ENCODE measurements around the gene TMEM63C. TPM values are rescaled to one million over a fixed set of nuclear protein-coding genes. Genes with fewer than 3 reads are reported as not detected.

Gene TMEM63C, protein sequence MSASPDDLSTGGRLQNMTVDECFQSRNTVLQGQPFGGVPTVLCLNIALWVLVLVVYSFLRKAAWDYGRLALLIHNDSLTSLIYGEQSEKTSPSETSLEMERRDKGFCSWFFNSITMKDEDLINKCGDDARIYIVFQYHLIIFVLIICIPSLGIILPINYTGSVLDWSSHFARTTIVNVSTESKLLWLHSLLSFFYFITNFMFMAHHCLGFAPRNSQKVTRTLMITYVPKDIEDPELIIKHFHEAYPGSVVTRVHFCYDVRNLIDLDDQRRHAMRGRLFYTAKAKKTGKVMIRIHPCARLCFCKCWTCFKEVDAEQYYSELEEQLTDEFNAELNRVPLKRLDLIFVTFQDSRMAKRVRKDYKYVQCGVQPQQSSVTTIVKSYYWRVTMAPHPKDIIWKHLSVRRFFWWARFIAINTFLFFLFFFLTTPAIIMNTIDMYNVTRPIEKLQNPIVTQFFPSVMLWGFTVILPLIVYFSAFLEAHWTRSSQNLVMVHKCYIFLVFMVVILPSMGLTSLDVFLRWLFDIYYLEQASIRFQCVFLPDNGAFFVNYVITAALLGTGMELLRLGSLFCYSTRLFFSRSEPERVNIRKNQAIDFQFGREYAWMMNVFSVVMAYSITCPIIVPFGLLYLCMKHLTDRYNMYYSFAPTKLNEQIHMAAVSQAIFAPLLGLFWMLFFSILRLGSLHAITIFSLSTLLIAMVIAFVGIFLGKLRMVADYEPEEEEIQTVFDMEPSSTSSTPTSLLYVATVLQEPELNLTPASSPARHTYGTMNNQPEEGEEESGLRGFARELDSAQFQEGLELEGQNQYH
- total RNA-seq: not detected in 2 replicates
- polyA plus RNA-seq: not detected in 2 replicates
- polyA plus RNA-seq (2011; cell fraction: cytosol; rRNA removed): not detected in 2 replicates
- polyA plus RNA-seq (2011; cell fraction: nucleus; rRNA removed): not detected in 2 replicates
- polyA plus RNA-seq (2012): not detected in 2 replicates
- polyA minus RNA-seq: not detected in 2 replicates
- polyA minus RNA-seq (2011; cell fraction: cytosol; rRNA and poly(A)+ RNA removed): not detected
- not detected in 2 replicates for polyA minus RNA-seq (2011; cell fraction: nucleus; rRNA and poly(A)+ RNA removed)
- not detected for Bru-seq, nascent RNA
- not detected for BruChase-seq, experiment 1, labeled RNA remaining after a 6-hour chase
- BruChase-seq, experiment 2, labeled RNA remaining after a 2-hour chase: not detected
- long read RNA-seq: 0 reads

DNA sequence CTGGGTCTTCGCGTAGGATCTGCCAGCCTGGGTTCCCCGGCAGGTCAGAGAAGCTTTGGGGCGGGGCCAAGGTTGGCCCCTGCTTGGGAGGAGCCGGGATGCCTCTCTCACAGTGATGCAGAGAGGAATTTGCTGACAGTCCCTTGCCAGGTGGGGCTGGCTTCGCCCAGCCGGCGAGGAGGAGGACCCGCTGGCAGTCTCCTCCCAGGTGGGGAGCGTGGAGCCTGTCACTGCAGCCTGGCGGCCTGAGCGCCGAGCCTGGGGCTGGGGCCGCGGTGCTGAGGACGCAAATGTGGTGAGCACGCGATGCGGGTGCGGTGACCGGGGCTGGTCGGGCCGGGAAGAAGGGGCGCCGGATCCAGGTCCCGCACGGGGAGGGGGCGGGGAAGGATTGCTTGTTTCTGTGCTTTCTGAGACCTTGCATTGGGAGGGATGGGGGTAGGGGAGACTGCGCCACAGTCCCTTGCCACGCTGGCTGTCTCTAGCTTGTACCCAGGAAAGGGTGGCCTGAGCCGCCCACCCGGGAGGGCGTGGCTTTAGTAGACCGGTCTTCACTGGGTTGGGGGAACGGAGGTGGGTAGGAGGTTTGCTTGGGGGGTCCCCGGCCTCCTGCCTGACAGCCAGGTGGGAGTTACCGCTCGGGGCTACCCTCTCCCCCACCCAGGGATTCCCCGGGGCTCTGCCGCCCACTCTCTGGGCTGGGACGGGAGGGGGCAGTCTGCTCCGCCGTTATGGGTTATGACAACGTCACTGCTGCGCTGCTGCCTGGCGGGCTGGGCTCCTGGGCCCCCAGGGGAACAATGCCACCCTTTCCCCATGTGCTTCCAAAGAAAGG, at the start of gene TMEM63C:
TMEM63C (plus strand) TSS at position 196 of the 835 bp plus-strand sequence. CDS start 37,016 bp downstream, outside the sequence.
- Histone ChIP-seq H3K27ac (ENCODE audit: insufficient read depth, low read depth, low read length) (no peak within 1 kb of the TSS), H3K9me3 (replicated peaks; ENCODE audit: control insufficient read depth, insufficient read depth, low read length) (no peaks in the 10 kb centered on the region), H3K4me3 (replicated peaks in 1 of 3; ENCODE audit: insufficient read depth in 1 of 3, low read depth in 1 of 3, low read length in 3 of 3) (no peak within 1 kb of the TSS), H3K4me1 (ENCODE audit: control insufficient read depth, extremely low read depth, insufficient read depth, low read length) (no peaks in the 10 kb centered on the region), H2AFZ (ENCODE audit: low read depth, low read length) (no peak within 1 kb of the TSS), H3K9ac (replicated peaks; ENCODE audit: extremely low read depth, insufficient read depth, low read length) (no peak within 1 kb of the TSS), H3K4me2 (ENCODE audit: insufficient read depth, low read length) (no peak within 1 kb of the TSS), H3K27me3 (ENCODE audit: control insufficient read depth in 2 of 2, insufficient read depth in 2 of 2, low read length in 2 of 2) (peaks cover 5 to 15% of the 10 kb centered on the region in 2 experiments), H3K9me1 (replicated peaks; ENCODE audit: control insufficient read depth, extremely low read depth, insufficient read depth, low read length) (no peaks in the 10 kb centered on the region), H3K36me3 (ENCODE audit: control insufficient read depth in 2 of 2, extremely low read depth in 1 of 2, insufficient read depth in 2 of 2, low read length in 2 of 2) (no peaks in the 10 kb centered on the region), H4K20me1 (replicated peaks; ENCODE audit: control insufficient read depth, extremely low read depth, insufficient read depth, low read length) (no peaks in the 10 kb centered on the region), H3K79me2 (ENCODE audit: control insufficient read depth, insufficient read depth, low read length) (no peaks in the 10 kb centered on the region)
- intact Hi-C loops (cut with micrococcal nuclease): no loop called here
- ChIA-PET POLR2A (no interaction called here), CTCF (no interaction called here)
- dilution Hi-C loops (cut with MboI; ENCODE audit: extremely low pct_ligation_motif_present, low sequenced_read_pairs): no loop called here
- DNase-seq (ENCODE audit: low read depth, low spot score) (no peak), FAIRE-seq (no peak)
- TF ChIP-seq, protein P1, sequence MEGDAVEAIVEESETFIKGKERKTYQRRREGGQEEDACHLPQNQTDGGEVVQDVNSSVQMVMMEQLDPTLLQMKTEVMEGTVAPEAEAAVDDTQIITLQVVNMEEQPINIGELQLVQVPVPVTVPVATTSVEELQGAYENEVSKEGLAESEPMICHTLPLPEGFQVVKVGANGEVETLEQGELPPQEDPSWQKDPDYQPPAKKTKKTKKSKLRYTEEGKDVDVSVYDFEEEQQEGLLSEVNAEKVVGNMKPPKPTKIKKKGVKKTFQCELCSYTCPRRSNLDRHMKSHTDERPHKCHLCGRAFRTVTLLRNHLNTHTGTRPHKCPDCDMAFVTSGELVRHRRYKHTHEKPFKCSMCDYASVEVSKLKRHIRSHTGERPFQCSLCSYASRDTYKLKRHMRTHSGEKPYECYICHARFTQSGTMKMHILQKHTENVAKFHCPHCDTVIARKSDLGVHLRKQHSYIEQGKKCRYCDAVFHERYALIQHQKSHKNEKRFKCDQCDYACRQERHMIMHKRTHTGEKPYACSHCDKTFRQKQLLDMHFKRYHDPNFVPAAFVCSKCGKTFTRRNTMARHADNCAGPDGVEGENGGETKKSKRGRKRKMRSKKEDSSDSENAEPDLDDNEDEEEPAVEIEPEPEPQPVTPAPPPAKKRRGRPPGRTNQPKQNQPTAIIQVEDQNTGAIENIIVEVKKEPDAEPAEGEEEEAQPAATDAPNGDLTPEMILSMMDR (IDR thresholded peaks at IDR 0.05; ENCODE audit: extremely low read depth in 1 of 2, insufficient read depth in 1 of 2, low read depth in 1 of 2, low read length in 2 of 2): no peak
- TF ChIP-seq POLR2A (IDR thresholded peaks at IDR 0.05; ENCODE audit: low read depth, low read length): no peak
- no peak for TF ChIP-seq GATA2 (IDR thresholded peaks at IDR 0.05; ENCODE audit: insufficient read depth, insufficient read length, low read depth, low read length)
- no peak for TF ChIP-seq FOS (IDR thresholded peaks at IDR 0.05; ENCODE audit: borderline replicate concordance, insufficient read depth, low read length)
- TF ChIP-seq EZH2 (IDR thresholded peaks at IDR 0.05; ENCODE audit: borderline replicate concordance, low read depth, low read length, severe bottlenecking): no peak
- TF ChIP-seq POLR2AphosphoS5 (IDR thresholded peaks at IDR 0.05; ENCODE audit: insufficient read depth, low read depth, low read length): no peak
- TF ChIP-seq MYC (IDR thresholded peaks at IDR 0.05; ENCODE audit: low read depth, low read length): no peak
- no peak for TF ChIP-seq JUN (IDR thresholded peaks at IDR 0.05; ENCODE audit: borderline replicate concordance, insufficient read depth, insufficient read length, low read depth)
- TF ChIP-seq, protein P2, sequence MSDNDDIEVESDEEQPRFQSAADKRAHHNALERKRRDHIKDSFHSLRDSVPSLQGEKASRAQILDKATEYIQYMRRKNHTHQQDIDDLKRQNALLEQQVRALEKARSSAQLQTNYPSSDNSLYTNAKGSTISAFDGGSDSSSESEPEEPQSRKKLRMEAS (IDR thresholded peaks at IDR 0.05; ENCODE audit: insufficient read depth, insufficient read length): no peak
- no TSS peak for BruUV-seq (replicated peaks)
